HPDE6-E6E7 (cell line): ENCODE data around the gene KCMF1.

ENCODE experiments used
- DNase-seq: peaks from one replicate; pipeline ENCODE4 v3.0.0; 2011; ENCODE audit warnings: missing footprints; ENCODE audit errors: extremely low spot score

KCMF1 gene

DNA sequence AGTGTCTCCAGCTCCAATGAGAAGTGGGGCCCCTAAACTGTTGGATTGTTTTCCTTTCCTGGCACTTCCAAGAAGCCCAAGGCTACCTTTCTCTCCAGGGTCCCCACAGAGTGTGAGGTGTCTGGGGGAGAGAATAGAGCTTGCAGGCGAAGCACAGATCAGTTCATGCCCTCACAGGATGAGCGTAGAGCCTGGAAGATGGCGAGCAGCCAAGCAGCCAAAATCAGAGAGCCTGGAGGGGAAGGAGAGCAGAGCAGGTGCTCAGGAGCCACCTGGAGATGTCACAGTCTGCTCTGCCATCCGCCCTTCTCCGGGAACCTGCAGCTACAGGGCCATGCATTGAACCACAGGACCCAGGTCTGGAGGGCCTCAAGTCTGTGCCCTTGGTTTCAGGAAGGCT lies 107.6 kb downstream of the KCMF1 start:
- DNase-seq, result no peak

DNA sequence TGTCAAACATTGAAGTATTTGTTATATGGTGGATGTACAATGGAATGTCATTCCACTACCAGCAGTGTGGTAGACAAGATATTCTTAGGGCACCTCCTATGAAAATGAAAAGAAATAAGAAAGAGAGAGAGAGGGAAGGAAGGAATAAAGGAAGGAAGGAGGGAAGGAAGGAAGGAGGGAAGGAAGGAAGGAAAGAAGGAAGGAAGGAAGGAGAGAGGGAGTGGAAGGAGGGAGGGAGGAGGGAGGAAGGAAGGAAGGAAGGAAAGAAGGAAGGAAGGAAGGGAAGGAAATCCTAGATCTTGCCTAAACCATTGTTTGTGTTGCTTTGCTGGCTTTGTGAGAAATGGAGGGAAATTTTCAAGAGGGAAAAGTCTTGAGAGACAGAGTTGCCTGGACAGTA lies 112.1 kb downstream of the KCMF1 start:
- no peak for DNase-seq

DNA sequence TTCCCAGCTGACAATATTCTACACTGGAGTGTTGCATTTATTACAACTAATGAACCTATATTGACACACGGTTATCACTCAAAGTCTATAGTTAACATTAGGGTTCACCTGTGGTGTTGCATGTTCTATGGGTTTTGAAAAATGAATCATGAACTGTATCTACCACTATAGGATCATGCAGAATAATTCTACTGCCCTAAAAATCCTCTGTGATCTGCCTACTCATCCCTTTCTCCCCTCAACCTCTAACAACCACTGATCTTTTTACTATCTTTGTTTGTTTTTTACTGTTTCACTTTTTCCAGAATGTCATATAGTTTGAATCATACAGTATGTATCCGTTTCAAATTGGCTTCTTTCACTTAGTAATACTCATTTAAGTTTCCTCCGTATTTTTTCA lies 114.6 kb downstream of the KCMF1 start:
- no peak for DNase-seq

DNA sequence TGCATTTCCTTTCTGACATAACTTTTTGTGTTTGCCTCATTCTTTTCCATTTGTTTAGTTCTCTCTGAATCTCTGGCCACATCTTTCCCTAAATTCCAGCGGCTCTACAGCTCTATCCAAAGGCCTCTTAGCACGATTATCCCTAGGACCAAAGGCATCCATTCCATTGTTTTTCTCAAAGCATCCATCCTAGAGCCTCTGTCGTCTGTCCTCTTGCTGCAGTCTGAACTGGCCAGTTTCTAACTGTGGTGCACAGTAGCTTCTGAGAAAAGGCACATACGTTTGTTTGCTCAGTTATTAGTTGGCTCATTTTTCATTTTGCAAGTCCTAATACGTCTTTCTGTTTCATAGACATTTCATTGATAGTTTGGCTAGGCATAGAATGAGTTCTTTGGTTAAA lies 116.6 kb downstream of the KCMF1 start:
- DNase-seq, result no peak

DNA sequence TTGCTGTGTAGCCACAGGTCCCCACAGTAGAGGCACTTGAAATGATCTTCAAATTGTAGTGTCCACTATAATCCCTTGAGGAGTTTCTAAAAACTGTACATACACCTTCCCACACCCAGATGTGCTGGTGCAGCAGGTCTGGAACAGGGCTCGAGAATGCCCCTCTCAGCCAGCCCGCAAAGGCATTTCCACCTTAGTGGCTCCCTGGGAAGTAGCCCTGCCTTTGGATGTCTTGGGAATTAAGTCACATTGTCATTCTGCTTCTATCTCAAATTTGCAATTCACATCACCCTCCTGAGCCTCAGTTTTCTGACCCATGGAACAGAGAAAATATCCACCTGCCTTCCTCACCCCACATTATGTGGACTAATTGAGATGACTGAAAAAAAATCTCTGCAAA lies 118.0 kb downstream of the KCMF1 start:
- no peak for DNase-seq

DNA sequence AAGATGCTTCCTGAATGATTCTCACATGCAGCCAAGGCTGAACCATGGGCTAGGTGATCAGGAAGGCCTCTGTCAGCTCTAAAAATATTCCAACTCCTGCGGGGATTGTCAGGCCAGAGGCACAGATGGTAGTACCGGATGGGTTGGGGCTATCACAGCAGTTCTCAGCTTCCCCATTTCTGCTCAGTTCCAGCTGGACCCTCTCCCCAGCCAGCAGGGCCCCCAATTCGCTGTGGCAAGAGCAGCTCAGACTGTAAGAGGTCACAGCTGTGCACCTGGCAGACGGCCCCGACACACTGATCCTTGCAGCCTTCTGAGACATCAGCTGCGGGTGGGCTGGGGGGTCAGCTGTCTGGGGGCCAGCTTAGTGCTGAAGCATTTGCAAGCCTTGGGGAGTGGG lies 118.6 kb downstream of the KCMF1 start:
- DNase-seq, result no peak

GRCh38 chr2:85091838-85092237 lies 120.9 kb downstream of the KCMF1 start:
- DNase-seq, result no peak

DNA sequence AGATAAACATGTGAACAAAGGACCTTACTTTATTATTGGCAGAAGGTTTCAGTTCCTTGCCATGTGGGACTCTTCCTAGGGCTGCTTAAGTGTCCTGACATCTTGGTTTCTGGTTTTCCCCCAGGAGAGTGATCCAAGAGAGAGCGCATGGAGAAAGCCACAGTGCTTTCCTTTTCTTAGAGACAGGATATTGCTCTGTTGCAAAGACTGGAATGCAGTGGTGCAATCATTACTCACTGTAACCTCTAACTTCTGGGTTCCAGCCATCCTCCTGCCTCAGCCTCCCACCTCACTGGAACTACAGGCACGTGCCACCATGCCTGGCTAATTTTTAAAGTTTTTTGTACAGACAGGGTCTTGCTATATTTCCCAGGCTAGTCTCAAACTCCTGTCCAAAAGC lies 124.1 kb downstream of the KCMF1 start:
- no peak for DNase-seq

DNA sequence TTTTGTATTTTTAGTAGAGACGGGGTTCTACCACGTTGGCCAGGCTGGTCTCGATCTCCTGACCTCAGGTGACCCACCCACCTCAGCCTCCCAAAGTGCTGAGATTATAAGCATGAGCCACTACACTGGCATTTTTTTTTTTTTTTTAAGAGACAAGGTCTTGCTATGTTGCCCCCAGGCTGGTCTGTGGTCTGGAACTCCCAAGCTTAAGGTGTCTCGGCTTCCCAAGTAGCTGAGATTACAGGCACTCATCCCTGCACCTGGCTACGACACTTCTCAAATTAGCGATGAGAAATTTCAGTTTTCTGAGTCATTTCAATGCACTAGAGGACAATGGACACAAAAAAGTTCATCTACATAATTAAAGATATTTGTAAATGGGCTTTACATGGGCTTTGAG lies 125.7 kb downstream of the KCMF1 start:
- no peak for DNase-seq

GRCh38 chr2:85104228-85104627 lies 133.3 kb downstream of the KCMF1 start:
- DNase-seq, result no peak

DNA sequence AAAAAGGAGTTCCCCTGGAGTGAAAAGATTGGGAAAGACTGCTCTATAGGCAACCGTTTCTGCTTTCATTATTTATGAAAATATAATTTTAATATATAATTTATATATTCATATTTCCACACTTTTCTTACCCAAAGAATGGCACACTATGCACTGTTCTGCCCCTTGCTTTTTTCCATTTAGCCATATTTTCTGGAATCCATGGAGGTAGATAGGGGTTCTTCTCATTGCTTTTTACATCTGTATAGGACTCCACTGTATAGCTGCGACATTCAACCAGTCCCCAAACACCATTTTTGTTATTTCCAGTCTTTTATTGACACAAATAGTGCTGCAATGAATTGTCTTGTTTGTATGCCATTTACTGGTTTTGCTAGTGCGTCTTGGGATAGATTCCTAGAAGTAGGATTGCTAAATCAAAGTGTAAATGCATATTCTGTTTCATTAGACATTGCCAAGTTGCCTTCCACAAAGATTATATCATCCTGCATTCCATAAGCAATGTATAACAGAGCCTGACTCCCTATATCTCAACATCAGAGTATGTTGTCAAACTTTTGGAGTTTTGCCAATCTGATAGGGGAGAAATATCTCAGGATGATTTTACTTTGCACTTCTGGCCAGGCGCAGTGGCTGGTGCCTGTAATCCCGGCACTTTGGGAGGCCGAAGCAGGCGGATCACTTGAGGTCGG lies 135.7 kb downstream of the KCMF1 start:
- DNase-seq, result no peak
